ENCODE results near the gene MANEAL. TPM values are rescaled to one million over a fixed set of nuclear protein-coding genes. Genes with fewer than 3 reads are reported as not detected.

MANEAL gene
- total and polyA plus RNA-seq, 2 experiments from 2014 or later, result 0.23 to 0.65 TPM

GRCh38 chr1:37839676-37840075 is 46.0 kb downstream of the MANEAL start:
- in situ Hi-C loops (cut with MboI), result no loop called here
- no peak for DNase-seq
- H3K4me2 ChIP-seq (ENCODE audit: unreplicated experiment), result no peak overlapping the region
- peaks cover 47% of the 10 kb centered on the region for H3K36me3 ChIP-seq (ENCODE audit: low read depth)
- no peaks in the 10 kb centered on the region for H3K9me3 ChIP-seq (ENCODE audit: low read depth)
- H3K27ac ChIP-seq, result no peak overlapping the region
- H3K9ac ChIP-seq, result no peak overlapping the region
- no peaks in the 10 kb centered on the region for H3K9me2 ChIP-seq (ENCODE audit: insufficient read depth)
- no peaks in the 10 kb centered on the region for H3F3A ChIP-seq (ENCODE audit: insufficient read depth)
- 91 to 92% methylated on average over 10 of the region's 10 CpGs for WGBS, 2 experiments (ENCODE audit: low coverage in 1 of 2, low lambda C conversion rate in 2 of 2, missing lambda C conversion rate in 2 of 2)
- no peaks in the 10 kb centered on the region for H3K4me1 ChIP-seq (ENCODE audit: insufficient read depth)
- no peak for TF ChIP-seq EZH2phosphoT487 (IDR thresholded peaks at IDR 0.05; ENCODE audit: insufficient read depth, low read depth)
- no peak for TF ChIP-seq EZH2 (IDR thresholded peaks at IDR 0.05; ENCODE audit: insufficient read depth, poor library complexity, severe bottlenecking)
- no peaks in the 10 kb centered on the region for H3K27me3 ChIP-seq (replicated peaks; ENCODE audit: insufficient read depth)
- H3K79me2 ChIP-seq (ENCODE audit: insufficient read depth), result peaks cover 75% of the 10 kb centered on the region
- H4K20me1 ChIP-seq (ENCODE audit: insufficient read depth), result no peaks in the 10 kb centered on the region
- no peak overlapping the region for H2AFZ ChIP-seq
- H3K4me3 ChIP-seq, result no peak overlapping the region

GRCh38 chr1:37840711-37841110 is 47.1 kb downstream of the MANEAL start:
- H3K27ac ChIP-seq, result no peak overlapping the region
- no peaks in the 10 kb centered on the region for H3K27me3 ChIP-seq (replicated peaks; ENCODE audit: insufficient read depth)
- in situ Hi-C loops (cut with MboI), result no loop called here
- H3K9me3 ChIP-seq (ENCODE audit: low read depth), result no peaks in the 10 kb centered on the region
- TF ChIP-seq EZH2phosphoT487 (IDR thresholded peaks at IDR 0.05; ENCODE audit: insufficient read depth, low read depth) (no peak), EZH2 (IDR thresholded peaks at IDR 0.05; ENCODE audit: insufficient read depth, poor library complexity, severe bottlenecking) (no peak)
- peaks cover 43% of the 10 kb centered on the region for H3K36me3 ChIP-seq (ENCODE audit: low read depth)
- H4K20me1 ChIP-seq (ENCODE audit: insufficient read depth), result no peaks in the 10 kb centered on the region
- H3K79me2 ChIP-seq (ENCODE audit: insufficient read depth), result peaks cover 85% of the 10 kb centered on the region
- no peaks in the 10 kb centered on the region for H3K9me2 ChIP-seq (ENCODE audit: insufficient read depth)
- no peak overlapping the region for H3K4me3 ChIP-seq
- no peak overlapping the region for H2AFZ ChIP-seq
- no peak overlapping the region for H3K4me2 ChIP-seq (ENCODE audit: unreplicated experiment)
- 92 to 100% methylated on average over 1 of the region's 1 CpG for WGBS, 2 experiments (ENCODE audit: low coverage in 1 of 2, low lambda C conversion rate in 2 of 2, missing lambda C conversion rate in 2 of 2)
- DNase-seq, result no peak
- H3K4me1 ChIP-seq (ENCODE audit: insufficient read depth), result no peaks in the 10 kb centered on the region
- no peak overlapping the region for H3K9ac ChIP-seq
- H3F3A ChIP-seq (ENCODE audit: insufficient read depth), result no peaks in the 10 kb centered on the region

DNA sequence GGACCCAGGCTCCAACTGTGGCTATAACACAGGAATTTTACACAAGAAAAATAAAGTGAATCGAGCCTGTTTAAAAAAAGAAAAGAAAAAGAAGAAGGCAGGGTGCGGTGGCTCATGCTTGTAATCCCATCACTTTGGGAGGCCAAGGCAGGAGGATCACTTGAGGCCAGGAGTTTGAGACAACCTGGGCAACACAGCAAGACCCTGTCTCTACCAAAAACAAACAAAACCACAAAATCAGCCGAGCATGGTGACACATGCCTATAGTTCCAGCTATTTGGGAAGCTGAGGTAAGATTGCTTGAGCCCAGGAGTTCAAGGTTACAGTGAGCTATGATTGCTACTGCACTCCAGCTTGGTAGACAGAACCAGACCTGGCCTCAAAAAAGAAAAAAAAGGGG is 48.0 kb downstream of the MANEAL start:
- in situ Hi-C loops (cut with MboI), result no loop called here
- Histone ChIP-seq H3K4me1 (ENCODE audit: insufficient read depth) (no peaks in the 10 kb centered on the region), H3K9me3 (ENCODE audit: low read depth) (no peaks in the 10 kb centered on the region), H3K4me3 (no peak overlapping the region), H2AFZ (no peak overlapping the region), H3K27me3 (replicated peaks; ENCODE audit: insufficient read depth) (no peaks in the 10 kb centered on the region), H3K4me2 (ENCODE audit: unreplicated experiment) (no peak overlapping the region), H4K20me1 (ENCODE audit: insufficient read depth) (no peaks in the 10 kb centered on the region), H3K27ac (no peak overlapping the region), H3K9ac (no peak overlapping the region), H3K9me2 (ENCODE audit: insufficient read depth) (no peaks in the 10 kb centered on the region), H3K36me3 (ENCODE audit: low read depth) (peaks cover 35% of the 10 kb centered on the region), H3F3A (ENCODE audit: insufficient read depth) (no peaks in the 10 kb centered on the region), H3K79me2 (ENCODE audit: insufficient read depth) (peaks cover 91% of the 10 kb centered on the region)
- TF ChIP-seq EZH2 (IDR thresholded peaks at IDR 0.05; ENCODE audit: insufficient read depth, poor library complexity, severe bottlenecking), result no peak
- no peak for TF ChIP-seq EZH2phosphoT487 (IDR thresholded peaks at IDR 0.05; ENCODE audit: insufficient read depth, low read depth)
- 92 to 97% methylated on average over 3 of the region's 3 CpGs for WGBS, 2 experiments (ENCODE audit: low coverage in 1 of 2, low lambda C conversion rate in 2 of 2, missing lambda C conversion rate in 2 of 2)
- no peak for DNase-seq

DNA sequence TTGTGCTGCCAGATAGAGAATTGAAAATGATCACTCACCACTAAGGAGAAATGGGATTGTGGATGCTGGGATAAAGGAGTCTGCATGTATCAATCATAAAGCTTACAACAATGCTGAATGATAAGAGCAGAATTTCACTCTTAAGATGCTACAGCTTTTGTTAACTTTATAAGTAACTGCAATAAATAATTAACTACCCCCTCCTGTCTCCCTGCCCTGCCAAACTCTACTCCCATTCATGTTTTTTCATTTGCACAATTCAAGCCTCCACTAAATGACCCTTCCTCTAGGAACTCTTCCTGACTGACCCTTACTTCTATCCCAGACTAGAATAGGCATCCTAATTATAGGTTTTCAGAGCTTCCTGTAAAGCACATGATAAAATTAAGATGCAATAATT is 50.9 kb downstream of the MANEAL start:
- no peak overlapping the region for H3K4me3 ChIP-seq
- no peak overlapping the region for H2AFZ ChIP-seq
- H3F3A ChIP-seq (ENCODE audit: insufficient read depth), result no peaks in the 10 kb centered on the region
- H3K36me3 ChIP-seq (ENCODE audit: low read depth), result peaks cover 20% of the 10 kb centered on the region
- no peaks in the 10 kb centered on the region for H4K20me1 ChIP-seq (ENCODE audit: insufficient read depth)
- no peaks in the 10 kb centered on the region for H3K4me1 ChIP-seq (ENCODE audit: insufficient read depth)
- H3K4me2 ChIP-seq (ENCODE audit: unreplicated experiment), result no peak overlapping the region
- H3K9me3 ChIP-seq (ENCODE audit: low read depth), result no peaks in the 10 kb centered on the region
- TF ChIP-seq EZH2 (IDR thresholded peaks at IDR 0.05; ENCODE audit: insufficient read depth, poor library complexity, severe bottlenecking) (no peak), EZH2phosphoT487 (IDR thresholded peaks at IDR 0.05; ENCODE audit: insufficient read depth, low read depth) (no peak)
- H3K79me2 ChIP-seq (ENCODE audit: insufficient read depth), result peaks cover 99% of the 10 kb centered on the region
- no peak overlapping the region for H3K27ac ChIP-seq
- H3K9ac ChIP-seq, result no peak overlapping the region
- in situ Hi-C loops (cut with MboI), result no loop called here
- no peaks in the 10 kb centered on the region for H3K27me3 ChIP-seq (replicated peaks; ENCODE audit: insufficient read depth)
- DNase-seq, result no peak
- no peaks in the 10 kb centered on the region for H3K9me2 ChIP-seq (ENCODE audit: insufficient read depth)

GRCh38 chr1:37845049-37845646 is 51.5 kb downstream of the MANEAL start:
- Histone ChIP-seq H3K4me3 (no peak overlapping the region), H3K9ac (no peak overlapping the region; the same call in 1 of the 2 replicates), H4K20me1 (ENCODE audit: insufficient read depth) (no peaks in the 10 kb centered on the region), H3K79me2 (ENCODE audit: insufficient read depth) (peaks cover 99% of the 10 kb centered on the region), H3K27me3 (replicated peaks; ENCODE audit: insufficient read depth) (no peaks in the 10 kb centered on the region), H3K9me2 (ENCODE audit: insufficient read depth) (no peaks in the 10 kb centered on the region), H3K27ac (peak overlapping the region; percentile 41), H3K36me3 (ENCODE audit: low read depth) (peaks cover 14% of the 10 kb centered on the region), H3F3A (ENCODE audit: insufficient read depth) (no peaks in the 10 kb centered on the region), H2AFZ (no peak overlapping the region), H3K4me2 (ENCODE audit: unreplicated experiment) (no peak overlapping the region), H3K9me3 (ENCODE audit: low read depth) (no peaks in the 10 kb centered on the region), H3K4me1 (ENCODE audit: insufficient read depth) (no peaks in the 10 kb centered on the region)
- TF ChIP-seq EZH2 (IDR thresholded peaks at IDR 0.05; ENCODE audit: insufficient read depth, poor library complexity, severe bottlenecking) (no peak), EZH2phosphoT487 (IDR thresholded peaks at IDR 0.05; ENCODE audit: insufficient read depth, low read depth) (no peak)
- DNase-seq, result no peak
- in situ Hi-C loops (cut with MboI), result no loop called here
- 98 to 99% methylated on average over 5 of the region's 5 CpGs for WGBS, 2 experiments (ENCODE audit: low coverage in 1 of 2, low lambda C conversion rate in 2 of 2, missing lambda C conversion rate in 2 of 2)

Data from GM23248 (cell line).